SJCRH30 (cell line): ENCODE data around the gene MRNIP. TPM values are rescaled to one million over a fixed set of nuclear protein-coding genes. Genes with fewer than 3 reads are reported as not detected.

Source experiments
- DNase-seq, 2 experiments: peaks; one replicate each; pipeline ENCODE4 v3.0.0-alpha.2; 2015 to 2020
- H3K27ac ChIP-seq: fragments of 250-450 bp; sonication (Bioruptor Pico); 2 replicates; pipeline ENCODE4 v1.5.1; 2020; ENCODE audit warnings: mild to moderate bottlenecking, moderate library complexity
- H3K27me3 ChIP-seq: fragments of 250-450 bp; sonication (Bioruptor Pico); 2 replicates; pipeline ENCODE4 v1.5.1; 2020; ENCODE audit warnings: mild to moderate bottlenecking, moderate library complexity
- H3K36me3 ChIP-seq: fragments of 250-450 bp; sonication (Bioruptor Pico); 2 replicates; pipeline ENCODE4 v1.5.1; 2020; ENCODE audit warnings: mild to moderate bottlenecking, moderate library complexity
- H3K4me1 ChIP-seq: fragments of 250-450 bp; sonication (Bioruptor Pico); 2 replicates; pipeline ENCODE4 v1.5.1; 2020; ENCODE audit warnings: mild to moderate bottlenecking, moderate library complexity
- H3K4me3 ChIP-seq: fragments of 250-450 bp; sonication (Bioruptor Pico); 2 replicates; pipeline ENCODE4 v1.5.1; 2020; ENCODE audit warnings: mild to moderate bottlenecking, moderate library complexity
- H3K9me3 ChIP-seq: fragments of 250-450 bp; sonication (Bioruptor Pico); replicated peaks from 2 replicates; pipeline ENCODE4 v1.5.1; 2020; ENCODE audit warnings: mild to moderate bottlenecking, moderate library complexity
- total RNA-seq: library from RNA; depleted of rRNA; stranded (reverse); fragments of >200 nt; shearing (Covaris generic); gene quantifications from 2 replicates; pipeline ENCODE4 v1.2.3, GENCODE V29; 2014

Gene MRNIP
- total RNA-seq, 1 experiment from 2014 or later, result 15.3 TPM

- Histone ChIP-seq H3K4me1 (no peaks in the 10 kb centered on the region), H3K27me3 (no peaks in the 10 kb centered on the region), H3K27ac (no peak overlapping the region), H3K36me3 (peaks cover 16% of the 10 kb centered on the region), H3K4me3 (no peak overlapping the region), H3K9me3 (no peaks in the 10 kb centered on the region)
- DNase-seq, result peak; percentile 78 to 86
Observed at GRCh38 chr5:179870403-179870903, 11.8 kb upstream of the MRNIP start.

GRCh38 chr5:179869641-179870402 is 11.2 kb upstream of the MRNIP start:
- H3K27me3 ChIP-seq, result no peaks in the 10 kb centered on the region
- DNase-seq, result no peak
- no peak overlapping the region for H3K27ac ChIP-seq
- H3K9me3 ChIP-seq, result no peaks in the 10 kb centered on the region
- no peaks in the 10 kb centered on the region for H3K4me1 ChIP-seq
- H3K36me3 ChIP-seq, result peaks cover 16% of the 10 kb centered on the region
- H3K4me3 ChIP-seq, result no peak overlapping the region

- DNase-seq, result no peak
- Histone ChIP-seq H3K4me3 (no peak overlapping the region), H3K9me3 (no peaks in the 10 kb centered on the region), H3K27me3 (no peaks in the 10 kb centered on the region), H3K36me3 (peaks cover 18% of the 10 kb centered on the region; the same call in 1 of the 2 replicates), H3K27ac (no peak overlapping the region), H3K4me1 (no peaks in the 10 kb centered on the region)
Observed at GRCh38 chr5:179869101-179869500, 10.5 kb upstream of the MRNIP start.

- Histone ChIP-seq H3K36me3 (peaks cover 22% of the 10 kb centered on the region; the same call in 1 of the 2 replicates), H3K27ac (no peak overlapping the region), H3K4me3 (no peak overlapping the region), H3K9me3 (no peaks in the 10 kb centered on the region), H3K27me3 (no peaks in the 10 kb centered on the region), H3K4me1 (no peaks in the 10 kb centered on the region)
- DNase-seq, result no peak
Observed at GRCh38 chr5:179868541-179868940, 9.9 kb upstream of the MRNIP start.

- DNase-seq, result no peak
- Histone ChIP-seq H3K27ac (no peak overlapping the region), H3K27me3 (no peaks in the 10 kb centered on the region), H3K36me3 (peaks cover 24% of the 10 kb centered on the region), H3K4me3 (no peak overlapping the region), H3K9me3 (no peaks in the 10 kb centered on the region), H3K4me1 (no peaks in the 10 kb centered on the region)
Observed at GRCh38 chr5:179867476-179867875, 8.9 kb upstream of the MRNIP start.

GRCh38 chr5:179867079-179867465 is 8.5 kb upstream of the MRNIP start:
- Histone ChIP-seq H3K4me3 (no peak overlapping the region), H3K27ac (no peak overlapping the region), H3K27me3 (no peaks in the 10 kb centered on the region), H3K4me1 (no peaks in the 10 kb centered on the region), H3K36me3 (peaks cover 23% of the 10 kb centered on the region), H3K9me3 (no peaks in the 10 kb centered on the region)
- DNase-seq, result no peak

- peaks cover 26% of the 10 kb centered on the region for H3K36me3 ChIP-seq
- no peaks in the 10 kb centered on the region for H3K4me1 ChIP-seq
- no peak for DNase-seq
- H3K27me3 ChIP-seq, result no peaks in the 10 kb centered on the region
- no peak overlapping the region for H3K27ac ChIP-seq
- no peak overlapping the region for H3K4me3 ChIP-seq
- 0 out of 2 replicates have a peak, but pooled peaks cover 3% of the 10 kb centered on the region for H3K9me3 ChIP-seq
Observed at GRCh38 chr5:179866241-179867078, 7.8 kb upstream of the MRNIP start.

GRCh38 chr5:179865491-179866240 is 7.0 kb upstream of the MRNIP start:
- Histone ChIP-seq H3K36me3 (peaks cover 26% of the 10 kb centered on the region), H3K27ac (no peak overlapping the region), H3K9me3 (0 out of 2 replicates have a peak, but pooled peaks cover 3% of the 10 kb centered on the region)

GRCh38 chr5:179864686-179865085 is 6.1 kb upstream of the MRNIP start:
- no peaks in the 10 kb centered on the region for H3K4me1 ChIP-seq
- DNase-seq, result no peak
- peaks cover 23% of the 10 kb centered on the region for H3K36me3 ChIP-seq
- 0 out of 2 replicates have a peak, but pooled peaks cover 3% of the 10 kb centered on the region for H3K9me3 ChIP-seq
- H3K4me3 ChIP-seq, result no peak overlapping the region
- no peak overlapping the region for H3K27ac ChIP-seq
- H3K27me3 ChIP-seq, result no peaks in the 10 kb centered on the region

More at GRCh38 chr5:179865491-179866240, 7.0 kb upstream of the MRNIP start:
- Histone ChIP-seq H3K27me3 (no peaks in the 10 kb centered on the region), H3K4me3 (no peak overlapping the region), H3K4me1 (no peaks in the 10 kb centered on the region)
- no peak for DNase-seq

GRCh38 chr5:179863449-179864085 is 5.0 kb upstream of the MRNIP start:
- H3K36me3 ChIP-seq, result peaks cover 23% of the 10 kb centered on the region
- DNase-seq, result no peak
- no peak overlapping the region for H3K4me3 ChIP-seq

GRCh38 chr5:179862891-179863290 is 4.3 kb upstream of the MRNIP start:
- Histone ChIP-seq H3K27me3 (no peaks in the 10 kb centered on the region), H3K27ac (no peak overlapping the region), H3K36me3 (peaks cover 23% of the 10 kb centered on the region), H3K9me3 (0 out of 2 replicates have a peak, but pooled peaks cover 3% of the 10 kb centered on the region), H3K4me3 (no peak overlapping the region), H3K4me1 (no peaks in the 10 kb centered on the region)
- no peak for DNase-seq

More at GRCh38 chr5:179863449-179864085, 5.0 kb upstream of the MRNIP start:
- H3K9me3 ChIP-seq, result 0 out of 2 replicates have a peak, but pooled peaks cover 3% of the 10 kb centered on the region
- no peaks in the 10 kb centered on the region for H3K27me3 ChIP-seq
- no peak overlapping the region for H3K27ac ChIP-seq
- H3K4me1 ChIP-seq, result no peaks in the 10 kb centered on the region

GRCh38 chr5:179862296-179862695 is 3.7 kb upstream of the MRNIP start:
- Histone ChIP-seq H3K36me3 (peaks cover 23% of the 10 kb centered on the region), H3K27me3 (no peaks in the 10 kb centered on the region), H3K4me1 (no peaks in the 10 kb centered on the region), H3K27ac (no peak overlapping the region), H3K9me3 (0 out of 2 replicates have a peak, but pooled peaks cover 3% of the 10 kb centered on the region), H3K4me3 (no peak overlapping the region)
- no peak for DNase-seq

- no peak for DNase-seq
- Histone ChIP-seq H3K4me3 (no peak overlapping the region), H3K36me3 (peaks cover 21% of the 10 kb centered on the region), H3K4me1 (no peaks in the 10 kb centered on the region), H3K9me3 (0 out of 2 replicates have a peak, but pooled peaks cover 3% of the 10 kb centered on the region), H3K27me3 (no peaks in the 10 kb centered on the region), H3K27ac (no peak overlapping the region)
Observed at GRCh38 chr5:179860301-179860700, 1.7 kb upstream of the MRNIP start.

GRCh38 chr5:179858241-179858585 is 404 bp downstream of the MRNIP start:
- DNase-seq, result no peak
- no peaks in the 10 kb centered on the region for H3K4me1 ChIP-seq
- peaks cover 13% of the 10 kb centered on the region for H3K36me3 ChIP-seq
- peak overlapping the region; percentile 71; the same call in 1 of the 2 replicates for H3K27ac ChIP-seq
- H3K9me3 ChIP-seq, result 0 out of 2 replicates have a peak, but pooled peaks cover 3% of the 10 kb centered on the region
- H3K27me3 ChIP-seq, result no peaks in the 10 kb centered on the region
- H3K4me3 ChIP-seq, result peak overlapping the region; percentile 96
